NCI-H1048 (cell line): ENCODE measurements around the gene SMIM24.
"Not testable (repeated sequence)": the region's sequence is repeated elsewhere in the genome, so short reads cannot be mapped to it uniquely, and the experiment has no call there.

Experiments
- DNase-seq: peaks from one replicate; lab custom pipeline; 2025; lab: John Stamatoyannopoulos, UW

Gene SMIM24

DNA sequence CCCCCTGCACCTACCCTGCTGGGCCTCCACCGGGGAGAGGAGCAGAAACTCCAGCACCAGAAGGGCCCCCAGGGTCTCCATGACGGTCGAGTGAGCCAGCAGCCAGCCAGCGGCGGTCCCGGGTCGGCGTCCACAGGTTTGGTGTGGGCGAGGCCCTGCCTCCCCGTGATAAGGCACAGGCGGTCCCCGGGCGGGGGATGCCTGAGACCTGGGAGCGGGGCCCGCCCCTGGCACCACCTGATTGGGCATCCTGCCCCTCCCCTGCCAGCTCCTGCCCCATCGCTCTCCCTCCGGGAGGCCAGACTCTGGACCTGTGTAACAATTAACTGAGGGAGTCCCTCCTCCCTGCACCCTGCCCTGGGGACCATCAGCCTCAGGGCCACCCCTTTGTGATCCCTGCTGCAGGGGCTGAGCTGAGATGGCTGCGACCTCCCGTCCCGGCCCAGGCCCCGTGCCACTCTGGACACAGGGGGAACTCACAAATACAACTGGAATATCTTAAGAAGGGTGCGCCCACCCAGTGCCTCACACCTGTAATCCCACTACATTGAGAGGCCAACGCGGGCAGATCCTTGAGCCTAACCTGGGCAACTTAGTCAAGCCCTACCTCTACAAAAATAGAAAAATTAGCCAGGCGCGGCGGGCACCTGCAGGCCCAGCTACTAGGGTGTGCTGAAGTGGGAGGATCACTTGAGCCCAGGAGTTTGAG is at the start of gene SMIM24:
TSS of gene SMIM24 (minus strand) at position 143 of the 709 bp plus-strand sequence. CDS start at position 81, 62 bp downstream.
- no peak for DNase-seq

DNA sequence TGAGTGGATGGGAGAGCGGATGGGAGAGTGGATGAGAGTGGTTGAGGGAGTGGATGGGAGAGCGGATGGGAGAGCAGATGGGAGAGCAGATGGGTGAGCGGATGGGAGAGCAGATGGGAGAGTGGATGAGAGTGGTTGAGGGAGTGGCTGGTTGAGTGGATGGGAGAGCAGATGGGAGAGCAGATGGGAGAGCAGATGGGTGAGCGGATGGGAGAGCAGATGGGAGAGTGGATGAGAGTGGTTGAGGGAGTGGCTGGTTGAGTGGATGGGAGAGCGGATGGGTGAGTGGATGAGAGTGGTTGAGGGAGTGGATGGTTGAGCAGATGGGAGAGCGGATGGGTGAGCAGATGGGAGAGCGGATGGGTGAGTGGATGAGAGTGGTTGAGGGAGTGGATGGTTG is 49.0 kb upstream of the SMIM24 start:
- DNase-seq, result not testable (repeated sequence)

DNA sequence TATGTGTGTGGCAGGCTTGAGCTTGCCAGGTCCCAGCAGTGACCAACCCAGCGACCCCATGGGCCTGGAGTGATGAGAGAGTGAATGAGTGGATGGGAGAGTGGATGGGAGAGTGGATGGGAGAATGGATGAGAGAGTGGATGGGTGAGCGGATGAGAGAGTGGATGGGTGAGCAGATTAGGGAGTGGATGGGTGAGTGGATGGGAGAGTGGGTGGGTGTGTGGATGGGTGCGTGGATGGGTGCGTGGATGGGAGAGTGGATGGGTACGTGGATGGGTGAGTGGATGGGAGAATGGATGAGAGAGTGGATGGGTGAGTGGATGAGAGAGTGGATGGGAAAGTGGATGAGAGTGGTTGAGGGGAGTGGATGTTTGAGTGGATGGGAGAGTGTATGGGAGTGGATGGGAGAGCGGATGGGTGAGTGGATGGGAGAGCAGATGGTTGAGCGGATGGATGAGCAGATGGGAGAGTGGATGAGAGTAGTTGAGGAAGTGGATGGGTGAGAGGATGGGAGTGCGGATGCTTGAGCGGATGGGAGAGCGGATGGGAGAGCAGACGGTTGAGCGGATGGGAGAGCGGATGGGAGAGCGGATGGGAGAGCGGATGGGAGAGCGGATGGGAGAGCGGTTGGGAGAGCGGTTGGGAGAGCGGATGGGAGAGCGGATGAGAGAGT is 48.4 kb upstream of the SMIM24 start:
- no peak for DNase-seq

DNA sequence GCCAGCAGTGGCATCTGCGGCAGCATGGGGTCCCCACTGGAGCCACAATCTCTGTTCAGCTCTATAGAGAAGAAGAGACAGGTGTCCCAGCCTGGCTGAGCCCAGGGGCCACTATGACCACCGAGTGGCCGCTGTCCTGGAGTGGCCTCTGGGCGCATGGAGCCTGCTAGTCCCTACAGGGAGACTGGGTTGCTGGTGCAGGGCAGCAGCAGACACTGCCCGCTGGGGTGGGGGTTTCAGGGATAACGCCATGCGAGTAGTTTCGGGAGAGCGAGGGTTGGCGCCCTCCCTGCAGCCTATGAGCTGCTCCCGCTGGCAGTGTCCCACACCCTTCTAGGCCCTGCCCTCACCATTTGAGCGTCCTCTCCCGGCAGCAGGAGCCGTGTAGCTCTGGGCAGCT is 47.8 kb upstream of the SMIM24 start:
- no peak for DNase-seq

GRCh38 chr19:3527238-3527910 is 47.0 kb upstream of the SMIM24 start:
- DNase-seq, result no peak

DNA sequence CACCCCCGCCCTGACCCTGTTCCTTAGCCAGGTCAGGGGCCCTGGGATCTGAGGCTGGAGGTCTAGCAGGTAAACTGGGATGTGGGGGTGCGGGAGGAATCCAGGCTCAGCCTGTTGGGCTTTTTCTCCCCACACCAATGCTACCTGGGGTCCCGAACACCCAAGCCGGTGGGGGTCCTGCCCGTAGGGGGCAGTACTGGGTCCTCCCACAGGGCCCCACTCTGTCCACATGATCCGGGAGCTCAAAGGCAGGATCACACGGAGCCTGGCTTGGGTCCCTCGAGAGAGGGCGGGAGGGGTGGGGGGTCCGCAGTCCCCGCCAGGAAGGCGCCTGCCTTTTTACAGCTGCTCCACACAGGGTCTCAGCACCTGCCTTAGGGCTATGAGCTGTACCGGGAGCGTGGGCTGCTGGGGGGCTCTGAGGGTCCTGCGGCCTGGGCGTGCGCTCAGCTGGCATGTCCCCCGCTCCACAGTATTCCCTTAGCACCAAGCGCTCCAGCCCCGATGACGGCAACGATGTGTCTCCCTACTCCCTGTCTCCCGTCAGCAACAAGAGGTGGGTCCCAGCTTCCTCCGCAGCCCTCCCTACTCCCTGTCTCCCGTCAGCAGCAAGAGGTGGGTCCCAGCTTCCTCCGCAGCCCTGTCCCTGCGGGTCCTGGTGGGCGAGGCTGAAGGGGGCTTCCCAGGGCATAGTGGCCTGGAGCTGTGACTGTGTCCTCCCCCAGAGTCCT is 46.3 kb upstream of the SMIM24 start:
- no peak for DNase-seq

GRCh38 chr19:3524904-3525451 is 44.7 kb upstream of the SMIM24 start:
- no peak for DNase-seq

DNA sequence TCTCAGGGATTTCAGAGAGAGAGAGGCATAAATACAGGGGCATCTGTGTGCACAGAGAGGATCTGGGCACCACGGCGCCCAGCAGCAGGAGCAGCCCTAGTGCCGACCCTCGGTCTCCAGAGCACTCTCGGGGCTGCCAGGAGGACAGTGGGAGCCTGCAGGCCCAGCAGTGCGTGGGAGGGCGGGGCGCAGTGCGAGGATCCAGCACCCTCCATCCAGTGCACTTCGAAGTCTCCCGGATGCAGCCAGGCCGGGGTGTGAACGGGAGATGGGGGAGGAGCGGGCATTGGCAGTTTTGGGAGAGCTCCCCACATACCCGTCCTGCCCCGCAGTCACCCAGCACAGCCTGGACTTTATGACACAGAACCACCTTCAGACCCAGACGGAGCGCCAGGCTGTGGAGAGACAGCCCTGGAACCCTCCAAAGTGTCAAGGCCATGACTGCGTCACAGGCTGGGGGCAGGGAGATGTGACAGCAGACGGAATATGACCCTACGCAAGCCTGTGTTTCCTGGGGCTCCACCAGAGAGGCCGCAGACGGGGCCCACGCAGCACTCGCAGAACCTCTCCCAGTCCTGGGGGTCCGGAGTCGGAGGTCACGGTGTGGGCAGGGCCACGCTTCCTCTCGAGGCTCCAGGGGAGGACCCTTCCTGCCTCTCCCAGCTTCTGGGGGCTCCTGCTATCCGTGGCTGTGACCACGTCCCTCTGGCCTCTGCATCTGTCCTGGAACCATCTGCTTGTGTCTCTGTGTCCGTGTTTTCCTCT is 43.9 kb upstream of the SMIM24 start:
- DNase-seq, result no peak

DNA sequence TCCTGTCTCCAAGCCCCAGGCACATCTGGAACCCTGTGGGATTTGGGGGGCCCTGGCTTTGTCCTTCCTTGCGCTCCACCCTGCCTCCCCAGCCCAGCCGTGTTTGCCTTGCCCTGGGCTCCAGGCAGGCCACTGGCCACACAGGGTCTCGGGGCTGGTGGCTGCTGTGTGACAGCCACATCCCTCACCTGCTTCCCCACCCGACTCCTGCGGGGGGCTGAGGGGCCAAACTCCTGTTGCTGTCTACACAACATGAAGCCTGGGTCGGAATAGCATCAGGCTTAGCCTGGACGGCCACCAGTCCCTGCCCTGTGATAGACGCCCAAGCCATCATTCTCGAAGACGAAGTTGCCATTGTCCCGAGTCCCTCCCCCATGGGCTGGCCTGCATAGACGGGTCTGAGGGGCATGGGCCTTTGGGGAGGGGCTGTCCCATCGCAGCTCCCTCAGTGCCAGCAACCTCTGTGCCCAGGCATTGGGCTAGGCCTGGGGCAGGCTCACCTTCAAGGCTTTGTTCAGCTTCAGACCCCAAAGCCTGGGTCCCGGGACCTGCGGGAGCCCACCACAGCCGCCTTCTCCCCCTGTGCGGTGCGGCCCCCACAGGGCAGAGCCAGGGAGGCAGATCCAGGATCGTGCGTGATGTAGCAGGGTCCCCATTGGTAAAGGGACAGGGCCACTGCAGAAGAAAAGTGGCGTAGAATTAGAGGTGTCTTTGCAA is 43.2 kb upstream of the SMIM24 start:
- no peak for DNase-seq

DNA sequence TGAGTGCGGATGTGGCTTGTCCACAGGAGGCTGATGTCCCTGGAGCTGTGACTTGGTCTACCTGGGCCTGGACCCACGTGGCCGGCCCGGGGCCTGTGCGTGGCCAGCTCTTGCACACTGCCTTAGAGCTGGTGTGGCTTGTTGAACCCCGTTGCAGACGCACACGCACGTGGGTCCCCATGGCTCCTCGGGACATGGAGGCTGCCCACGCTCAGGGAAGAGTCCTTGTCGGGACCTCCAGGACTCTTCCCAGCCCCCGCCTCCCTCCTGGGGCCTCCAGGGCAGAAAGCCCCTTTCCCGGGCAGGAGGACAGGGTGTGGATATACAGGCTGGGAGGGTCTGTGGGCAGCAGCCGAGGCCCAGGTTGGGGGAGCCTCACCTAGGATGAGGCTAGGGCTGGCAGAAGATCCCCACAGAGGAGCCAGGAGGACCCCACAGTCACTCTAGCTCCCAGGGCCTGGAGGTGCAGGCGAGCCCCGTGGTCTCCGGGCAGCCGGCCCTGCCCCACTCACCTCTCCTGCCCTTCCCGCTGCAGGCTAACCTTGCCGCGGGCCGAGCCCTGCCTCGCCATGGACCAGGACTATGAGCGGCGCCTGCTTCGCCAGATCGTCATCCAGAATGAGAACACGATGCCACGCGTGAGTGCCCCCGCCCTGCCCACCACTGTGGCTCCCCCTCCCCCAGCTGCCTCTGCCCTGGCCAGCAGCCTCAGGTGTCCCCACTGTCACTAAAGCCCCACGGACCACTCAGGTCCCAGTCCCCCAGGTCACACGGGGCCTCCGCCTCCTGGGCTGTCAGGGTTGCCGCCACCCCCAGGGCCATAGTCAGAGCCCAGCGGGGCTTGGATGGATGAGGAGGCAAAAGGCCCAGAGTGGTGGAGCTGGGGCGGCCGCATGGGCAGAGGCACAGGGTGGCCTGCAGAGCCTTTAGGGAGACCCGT is 42.4 kb upstream of the SMIM24 start:
- no peak for DNase-seq

DNA sequence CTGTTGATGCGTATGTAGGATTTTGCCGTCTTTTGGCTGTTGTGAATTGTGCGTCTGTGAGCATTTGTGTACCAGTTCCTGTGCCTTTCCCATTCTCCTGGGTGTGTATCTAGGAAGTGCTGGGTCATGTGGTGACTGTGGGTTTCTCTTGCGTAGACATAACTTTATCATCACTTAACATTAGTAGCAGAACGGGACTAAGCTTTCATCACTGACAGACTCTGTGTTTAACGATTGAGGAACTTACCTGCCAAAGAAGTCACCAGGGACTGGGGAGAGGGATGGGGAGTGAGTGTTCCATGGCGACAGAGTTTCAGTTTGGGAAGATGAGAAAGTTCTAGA is 40.8 kb upstream of the SMIM24 start:
- no peak for DNase-seq

GRCh38 chr19:3520166-3521103 is 40.1 kb upstream of the SMIM24 start:
- DNase-seq, result no peak

GRCh38 chr19:3519126-3519525 is 38.8 kb upstream of the SMIM24 start:
- DNase-seq, result no peak

DNA sequence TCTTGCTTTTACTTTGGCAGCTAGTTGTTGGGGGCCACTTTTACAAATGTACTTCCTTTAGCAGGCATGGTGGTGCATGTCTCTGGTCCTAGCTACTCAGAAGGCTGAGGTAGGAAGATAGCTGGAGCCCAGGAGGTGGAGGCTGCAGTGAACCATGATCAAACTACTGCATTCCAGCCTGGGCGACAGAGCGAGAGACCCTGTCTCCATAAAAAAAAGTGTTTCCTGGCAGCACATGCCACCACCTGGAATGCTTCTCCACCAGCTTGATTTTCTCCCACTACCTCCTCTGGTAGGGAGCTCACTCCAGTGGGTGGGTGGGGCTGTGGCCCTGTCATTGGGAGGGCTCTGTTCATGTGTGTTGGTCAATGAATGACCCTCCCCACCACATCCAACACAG is 38.3 kb upstream of the SMIM24 start:
- DNase-seq, result no peak

DNA sequence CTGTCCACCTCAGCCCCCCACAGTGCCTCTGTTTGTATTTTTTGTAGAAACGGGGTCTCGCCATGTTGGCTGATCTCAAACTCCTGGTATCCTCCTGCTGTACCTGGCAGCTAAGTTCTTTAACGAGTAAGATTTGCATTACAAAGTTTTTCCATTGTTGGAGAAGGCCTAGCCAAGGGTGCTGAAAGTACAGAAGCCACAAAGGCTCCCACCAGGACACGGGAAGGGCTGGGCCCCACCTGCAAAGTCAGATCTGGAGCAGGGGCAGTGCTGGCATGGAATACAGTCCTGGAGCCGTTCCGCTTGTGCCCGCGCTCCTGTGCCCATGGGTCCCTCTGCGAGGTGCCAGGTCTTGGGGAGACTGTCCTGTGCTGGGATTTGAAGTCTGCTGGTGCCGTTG is 37.9 kb upstream of the SMIM24 start:
- DNase-seq, result no peak

GRCh38 chr19:3517638-3518037 is 37.3 kb upstream of the SMIM24 start:
- no peak for DNase-seq

- no peak for DNase-seq
Observed at GRCh38 chr19:3516675-3517207, 36.4 kb upstream of the SMIM24 start.

GRCh38 chr19:3515891-3516422 is 35.6 kb upstream of the SMIM24 start:
- DNase-seq, result no peak
